Measurements from ENCODE around the gene RNLS.
"Not testable (repeated sequence)": the region's sequence is repeated elsewhere in the genome, so short reads cannot be mapped to it uniquely, and the experiment has no call there.

The RNLS gene

GRCh38 chr10:88521791-88522190 is 61.3 kb downstream of the RNLS start:
- no peak for DNase-seq

GRCh38 chr10:88515235-88515634 is 67.9 kb downstream of the RNLS start:
- DNase-seq = no peak

GRCh38 chr10:88512599-88512998 is 70.5 kb downstream of the RNLS start:
- no peak for DNase-seq

GRCh38 chr10:88508796-88509195 is 74.3 kb downstream of the RNLS start:
- DNase-seq = no peak

GRCh38 chr10:88507826-88508453 is 75.2 kb downstream of the RNLS start:
- DNase-seq = no peak

- no peak for DNase-seq
Measured at GRCh38 chr10:88507404-88507803, 75.7 kb downstream of the RNLS start.

GRCh38 chr10:88505680-88506215 is 77.4 kb downstream of the RNLS start:
- DNase-seq = no peak

- no peak for DNase-seq
Measured at GRCh38 chr10:88505265-88505664, 77.9 kb downstream of the RNLS start.

- no peak for DNase-seq
Measured at GRCh38 chr10:88500656-88501055, 82.5 kb downstream of the RNLS start.

GRCh38 chr10:88499569-88500470 is 83.3 kb downstream of the RNLS start:
- DNase-seq = no peak

GRCh38 chr10:88497913-88498312 is 85.2 kb downstream of the RNLS start:
- no peak for DNase-seq

- no peak for DNase-seq
Measured at GRCh38 chr10:88494537-88494936, 88.6 kb downstream of the RNLS start.

- no peak for DNase-seq
Measured at GRCh38 chr10:88493691-88494483, 89.2 kb downstream of the RNLS start.

GRCh38 chr10:88491314-88491713 is 91.8 kb downstream of the RNLS start:
- DNase-seq = no peak

GRCh38 chr10:88490231-88490980 is 92.7 kb downstream of the RNLS start:
- DNase-seq = no peak

GRCh38 chr10:88489107-88489506 is 94.0 kb downstream of the RNLS start:
- no peak for DNase-seq

- DNase-seq = not testable (repeated sequence)
Measured at GRCh38 chr10:88486816-88487215, 96.3 kb downstream of the RNLS start.

- no peak for DNase-seq
Measured at GRCh38 chr10:88482220-88482619, 100.9 kb downstream of the RNLS start.

- no peak for DNase-seq
Measured at GRCh38 chr10:88478256-88478655, 104.9 kb downstream of the RNLS start.

GRCh38 chr10:88477343-88478085 is 105.6 kb downstream of the RNLS start:
- DNase-seq = no peak
